ENCODE results near the gene KIF16B. TPM values are rescaled to one million over a fixed set of nuclear protein-coding genes. Genes with fewer than 3 reads are reported as not detected.

KIF16B gene
- total RNA-seq, 1 donor from 2014 or later: 27.4 TPM

DNA sequence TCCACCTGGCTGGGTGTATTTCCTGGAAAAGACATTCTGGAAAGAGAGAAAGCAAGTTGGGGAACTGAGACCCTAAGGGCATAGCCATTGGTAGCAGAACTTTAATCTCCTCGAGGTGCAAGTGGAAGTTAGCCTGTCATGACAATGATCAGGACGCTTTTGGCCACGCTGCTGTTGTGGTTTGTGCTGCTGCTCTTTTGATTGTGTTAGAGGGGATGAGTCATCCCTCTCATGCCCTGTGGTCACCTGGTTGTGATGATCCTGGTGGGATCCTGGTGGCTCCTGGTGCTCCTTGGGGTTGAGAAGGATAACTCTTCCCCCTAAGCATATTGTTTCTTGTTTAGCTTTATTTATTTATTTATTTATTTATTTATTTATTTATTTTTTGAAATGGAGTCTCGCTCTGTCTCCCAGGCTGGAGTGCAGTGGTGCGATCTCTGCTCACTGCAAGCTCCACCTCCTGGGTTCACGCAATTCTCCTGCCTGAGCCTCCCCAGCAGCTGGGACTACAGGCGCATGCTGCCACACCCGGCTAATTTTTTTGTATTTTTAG, 350.3 kb downstream of the KIF16B start:
- ATAC-seq (no peak), DNase-seq (ENCODE audit: low spot score) (no peak)
- intact Hi-C loops (cut with DNase I): no loop called here

Other genes with a start within 250 kb of the KIF16B start
- 42.0 TPM for gene SNRPB2, start 156.6 kb upstream of the KIF16B start, total RNA-seq
- gene OTOR, start 174.9 kb upstream of the KIF16B start, total RNA-seq: not detected

Measured in sciatic nerve (tissue), 2 donors.